ENCODE results near the gene STRN3. TPM values are rescaled to one million over a fixed set of nuclear protein-coding genes. Genes with fewer than 3 reads are reported as not detected.
A peak's percentile ranks its signal among the peaks of the same experiment; 100 is the strongest.
"Not testable (repeated sequence)": the region's sequence is repeated elsewhere in the genome, so short reads cannot be mapped to it uniquely, and the experiment has no call there.

The STRN3 gene, protein sequence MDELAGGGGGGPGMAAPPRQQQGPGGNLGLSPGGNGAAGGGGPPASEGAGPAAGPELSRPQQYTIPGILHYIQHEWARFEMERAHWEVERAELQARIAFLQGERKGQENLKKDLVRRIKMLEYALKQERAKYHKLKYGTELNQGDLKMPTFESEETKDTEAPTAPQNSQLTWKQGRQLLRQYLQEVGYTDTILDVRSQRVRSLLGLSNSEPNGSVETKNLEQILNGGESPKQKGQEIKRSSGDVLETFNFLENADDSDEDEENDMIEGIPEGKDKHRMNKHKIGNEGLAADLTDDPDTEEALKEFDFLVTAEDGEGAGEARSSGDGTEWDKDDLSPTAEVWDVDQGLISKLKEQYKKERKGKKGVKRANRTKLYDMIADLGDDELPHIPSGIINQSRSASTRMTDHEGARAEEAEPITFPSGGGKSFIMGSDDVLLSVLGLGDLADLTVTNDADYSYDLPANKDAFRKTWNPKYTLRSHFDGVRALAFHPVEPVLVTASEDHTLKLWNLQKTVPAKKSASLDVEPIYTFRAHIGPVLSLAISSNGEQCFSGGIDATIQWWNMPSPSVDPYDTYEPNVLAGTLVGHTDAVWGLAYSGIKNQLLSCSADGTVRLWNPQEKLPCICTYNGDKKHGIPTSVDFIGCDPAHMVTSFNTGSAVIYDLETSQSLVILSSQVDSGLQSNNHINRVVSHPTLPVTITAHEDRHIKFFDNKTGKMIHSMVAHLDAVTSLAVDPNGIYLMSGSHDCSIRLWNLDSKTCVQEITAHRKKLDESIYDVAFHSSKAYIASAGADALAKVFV
- total RNA-seq = 16.7 TPM

DNA sequence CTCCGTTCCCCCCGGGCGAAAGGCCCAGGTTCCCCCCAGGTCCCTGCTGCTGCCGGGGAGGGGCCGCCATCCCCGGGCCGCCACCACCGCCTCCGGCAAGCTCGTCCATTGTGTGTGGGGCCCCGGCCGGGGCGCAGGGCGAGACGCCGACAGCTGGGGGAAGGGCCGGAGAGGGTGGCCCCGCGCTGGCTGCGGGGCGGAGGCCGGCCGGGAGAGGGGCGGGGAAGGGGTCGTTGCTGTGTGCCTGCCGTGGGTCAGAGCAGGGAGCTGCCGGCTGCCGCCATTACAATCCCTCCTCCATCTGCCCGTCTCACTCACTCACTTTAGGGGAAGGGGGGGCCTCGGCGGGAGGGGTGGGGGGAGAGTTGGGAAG is at the start of gene STRN3:
Gene STRN3 (minus strand): TSS at position 303 of the 373 bp plus-strand sequence. CDS start 194 bp downstream, at position 109.
- no peak for DNase-seq (ENCODE audit: low read depth in 2 of 3, low spot score in 2 of 3)

- DNase-seq (ENCODE audit: low read depth in 2 of 3, low spot score in 2 of 3) = no peak
These were observed 49.0 kb upstream of the STRN3 start for GRCh38 chr14:31075144-31075543.

DNA sequence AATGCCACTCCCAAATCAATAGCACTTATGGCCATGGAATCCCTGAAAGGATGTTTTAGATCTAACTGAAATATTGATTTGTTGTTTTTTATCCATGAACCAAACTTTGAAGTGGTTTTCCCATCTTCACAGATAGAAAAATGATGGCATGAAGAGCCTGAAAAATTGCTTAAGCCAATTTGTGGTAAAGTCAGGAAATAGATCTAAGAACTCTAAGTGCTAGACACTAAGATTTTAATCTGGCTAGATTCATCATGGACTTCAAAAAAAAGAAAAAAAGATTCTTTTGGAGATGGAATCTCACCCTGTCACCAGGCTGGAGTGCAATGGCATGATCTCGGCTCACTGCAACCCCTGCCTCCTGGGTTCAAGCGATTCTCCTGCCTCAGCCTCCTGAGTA is 45.0 kb upstream of the STRN3 start:
- no peak for DNase-seq (ENCODE audit: low read depth in 2 of 3, low spot score in 2 of 3)

DNA sequence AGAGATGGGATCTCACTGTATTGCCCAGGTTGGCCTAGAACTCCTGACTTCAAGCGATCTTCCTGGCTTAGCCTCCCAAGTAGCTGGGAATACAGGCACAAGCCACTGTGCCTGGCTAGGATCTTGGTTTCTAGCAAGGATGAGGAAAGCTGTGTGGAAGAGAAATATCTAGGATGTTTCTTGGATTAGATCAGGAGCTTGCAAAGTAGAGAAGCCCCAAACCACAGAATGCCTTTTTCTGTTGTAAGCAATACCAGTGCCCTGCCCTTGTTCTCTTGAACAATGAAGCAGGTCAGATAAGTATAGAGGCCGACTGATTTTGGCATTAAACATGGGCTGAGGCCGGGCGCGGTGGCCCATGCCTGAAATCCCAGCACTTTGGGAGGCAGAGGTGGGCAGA is 44.3 kb upstream of the STRN3 start:
- no peak for DNase-seq (ENCODE audit: low read depth in 2 of 3, low spot score in 2 of 3)

DNA sequence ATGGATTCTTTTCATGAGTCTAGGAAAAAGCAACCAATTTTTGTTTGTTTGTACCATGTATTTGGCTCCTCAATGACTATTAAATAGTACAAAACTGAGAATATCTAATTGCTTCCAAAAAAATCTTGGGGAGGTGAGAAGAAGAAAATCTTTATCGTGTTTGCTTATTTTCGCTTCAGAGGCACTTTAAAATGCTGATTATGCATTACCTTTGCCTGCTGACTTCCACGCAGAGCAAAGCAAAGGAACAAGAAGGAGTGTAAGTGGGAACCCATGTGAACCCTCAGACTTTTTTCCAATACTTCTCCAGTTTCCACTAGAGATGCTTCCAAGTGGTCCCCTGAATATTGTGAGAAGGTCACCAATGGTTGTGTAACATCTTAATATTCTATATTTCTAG is 43.2 kb upstream of the STRN3 start:
- no peak for DNase-seq (ENCODE audit: low read depth in 2 of 3, low spot score in 2 of 3)

DNA sequence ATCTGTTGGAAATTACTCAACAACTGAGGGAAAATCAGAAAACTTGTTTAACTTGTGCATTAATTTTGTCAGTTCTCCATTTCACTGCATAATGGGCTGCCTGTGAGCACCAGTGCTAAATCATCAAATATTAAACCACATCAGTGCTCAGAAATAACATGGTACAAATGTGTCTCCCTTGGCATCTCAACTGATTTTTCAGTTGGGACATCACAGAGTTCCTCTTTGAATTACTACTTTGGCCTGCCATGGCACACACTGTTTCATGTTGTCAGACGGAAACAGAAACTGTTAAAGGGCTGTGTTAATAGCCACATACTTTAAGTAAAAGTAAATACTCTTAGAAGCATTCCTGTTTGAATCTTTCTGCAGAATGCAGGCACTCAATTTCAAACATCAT is 42.1 kb upstream of the STRN3 start:
- DNase-seq (ENCODE audit: low read depth in 2 of 3, low spot score in 2 of 3) = peak in 2 of 3 donors; percentile 22 to 57

GRCh38 chr14:31062908-31063307 is 36.7 kb upstream of the STRN3 start:
- DNase-seq (ENCODE audit: low read depth in 2 of 3, low spot score in 2 of 3) = not testable (repeated sequence)

DNA sequence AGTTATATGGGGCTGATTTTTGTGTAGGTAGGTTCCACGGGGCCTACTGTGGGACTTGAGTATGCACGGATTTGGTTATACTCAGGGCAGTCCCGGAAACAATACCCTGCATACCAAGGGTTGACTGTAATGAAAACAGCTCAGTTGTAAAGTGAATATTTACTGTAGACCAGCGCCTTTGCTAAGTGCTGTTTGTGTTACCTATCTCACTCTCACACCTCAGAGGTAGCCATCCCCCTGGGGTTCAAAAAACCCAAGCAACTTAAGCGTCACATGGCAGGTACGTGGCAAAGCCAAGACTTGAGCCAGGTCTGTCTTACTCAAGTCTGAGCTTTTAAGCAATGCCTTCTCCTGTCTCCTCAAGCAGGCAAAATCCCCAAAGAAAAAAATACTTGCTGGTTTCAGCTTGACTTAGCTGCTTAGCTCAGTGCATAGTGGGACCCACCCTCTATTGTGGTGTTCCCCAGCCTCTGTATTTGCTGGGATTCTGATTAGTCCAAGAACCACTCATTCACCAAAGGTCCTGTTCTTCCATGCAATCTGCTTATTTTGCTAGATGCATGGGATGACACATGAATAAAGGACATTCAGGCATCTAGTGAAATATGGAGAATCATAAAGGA is 34.2 kb upstream of the STRN3 start:
- no peak for DNase-seq (ENCODE audit: low read depth in 2 of 3, low spot score in 2 of 3)

DNA sequence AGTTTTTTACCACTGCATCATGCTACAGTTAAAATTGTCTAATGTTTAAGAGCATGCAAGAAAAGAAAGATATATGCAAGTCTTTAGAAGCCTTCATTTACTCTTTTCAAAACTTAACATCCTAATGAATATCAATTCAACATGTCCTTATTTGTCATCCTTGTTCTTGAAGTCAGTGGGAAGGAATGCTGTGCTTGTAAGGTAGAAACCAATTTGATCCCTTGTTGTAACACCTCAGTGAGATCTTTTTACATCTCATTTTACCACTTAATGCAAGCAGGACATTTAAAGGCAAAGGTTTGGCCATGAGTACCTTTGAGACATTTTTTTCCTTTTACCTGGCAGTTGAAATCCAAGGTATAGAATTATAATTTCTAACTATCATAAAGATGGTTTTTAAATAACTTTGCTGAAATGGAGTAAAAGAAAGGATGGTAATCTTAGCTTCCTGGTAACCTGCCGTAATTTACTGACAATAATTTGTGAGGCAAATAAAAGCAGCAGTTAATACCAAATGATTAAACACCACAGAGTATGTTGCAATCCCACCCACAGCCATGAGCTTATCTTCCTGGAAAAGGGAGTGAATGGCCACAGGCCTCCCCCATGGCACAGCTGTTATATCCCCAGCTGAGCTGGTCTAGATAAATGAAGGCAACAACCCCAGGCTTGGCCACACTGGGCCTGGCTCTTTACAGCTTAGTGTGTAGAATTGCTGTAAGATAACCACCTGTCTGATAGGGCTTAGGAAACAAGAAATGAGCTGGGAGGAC is 33.2 kb upstream of the STRN3 start:
- peak in 2 of 3 donors; percentile 49 to 80 for DNase-seq (ENCODE audit: low read depth in 2 of 3, low spot score in 2 of 3)

GRCh38 chr14:31057701-31058364 is 31.7 kb upstream of the STRN3 start:
- no peak for DNase-seq (ENCODE audit: low read depth in 2 of 3, low spot score in 2 of 3)

DNA sequence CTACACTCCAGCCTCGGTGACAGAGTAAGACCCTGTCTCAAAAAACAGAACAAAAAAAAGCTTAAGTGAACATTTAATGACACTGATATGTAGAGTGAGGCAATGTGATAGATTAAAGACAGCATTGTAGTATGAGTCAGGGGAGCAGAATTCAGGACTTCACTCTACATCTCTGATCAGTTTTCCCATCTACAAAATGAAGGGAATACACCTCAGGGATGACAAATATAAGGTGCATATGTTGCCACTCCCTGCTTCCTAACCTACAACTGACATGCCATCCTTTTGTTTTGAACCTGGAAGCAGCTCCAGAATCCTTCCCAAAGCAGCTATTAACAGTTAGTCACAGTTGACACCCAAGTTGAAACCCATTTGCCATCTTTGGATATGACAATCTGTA is 30.9 kb upstream of the STRN3 start:
- no peak for DNase-seq (ENCODE audit: low read depth in 2 of 3, low spot score in 2 of 3)

DNA sequence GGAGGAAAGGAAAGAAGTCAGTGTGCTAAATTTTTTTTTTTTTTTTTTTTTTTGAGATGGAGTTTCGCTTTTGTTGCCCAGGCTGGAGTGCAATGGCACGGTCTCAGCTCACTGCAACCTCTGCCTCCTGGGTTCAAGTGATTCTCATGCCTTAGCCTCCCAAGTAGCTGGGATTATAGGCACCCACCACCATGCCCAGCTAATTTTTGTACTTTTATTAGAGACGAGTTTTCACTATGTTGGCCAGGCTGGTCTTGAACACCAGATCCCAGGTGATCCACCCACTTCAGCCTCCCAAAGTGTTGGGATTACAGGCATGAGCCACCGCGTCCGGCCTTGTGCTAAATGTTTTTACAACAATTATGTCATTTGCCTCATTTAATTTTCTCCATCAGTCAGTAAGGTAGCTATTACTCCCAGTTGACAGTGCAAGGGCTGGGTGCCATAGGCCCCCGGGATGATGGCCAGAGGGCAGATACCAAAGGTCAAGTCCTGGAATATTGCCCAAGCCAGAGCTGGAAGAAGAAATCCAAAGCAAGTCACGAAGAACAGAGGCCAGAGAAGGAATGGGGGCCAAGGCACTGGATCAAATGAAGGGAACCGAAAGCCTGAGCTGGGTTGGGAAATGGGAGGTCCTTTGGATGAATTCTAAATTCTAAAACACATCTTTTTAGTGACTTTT is 26.9 kb upstream of the STRN3 start:
- not testable (repeated sequence) for DNase-seq (ENCODE audit: low read depth in 2 of 3, low spot score in 2 of 3)

GRCh38 chr14:31051511-31051910 is 25.3 kb upstream of the STRN3 start:
- no peak for DNase-seq (ENCODE audit: low read depth in 2 of 3, low spot score in 2 of 3)

GRCh38 chr14:31051023-31051422 is 24.8 kb upstream of the STRN3 start:
- DNase-seq (ENCODE audit: low read depth in 2 of 3, low spot score in 2 of 3) = no peak

DNA sequence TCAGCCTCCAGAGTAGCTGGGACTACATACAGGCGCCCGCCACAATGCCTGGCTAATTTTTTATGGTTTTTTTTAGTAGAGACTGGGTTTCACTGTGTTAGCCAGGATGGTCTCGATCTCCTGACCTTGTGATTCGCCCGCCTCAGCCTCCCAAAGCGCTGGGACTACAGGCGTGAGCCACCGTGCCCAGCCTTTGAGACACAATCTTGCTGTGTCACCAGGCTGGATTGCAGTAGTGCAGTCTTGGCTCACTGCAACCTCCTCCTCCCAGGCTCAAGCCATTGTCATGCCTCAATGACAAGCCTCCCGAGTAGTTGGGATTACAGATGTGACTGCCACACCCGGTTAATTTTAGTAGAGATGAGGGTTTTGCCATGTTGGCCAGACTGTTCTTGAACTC is 21.3 kb upstream of the STRN3 start:
- no peak for DNase-seq (ENCODE audit: low read depth in 2 of 3, low spot score in 2 of 3)

- no peak for DNase-seq (ENCODE audit: low read depth in 2 of 3, low spot score in 2 of 3)
These were observed 19.4 kb upstream of the STRN3 start for GRCh38 chr14:31045501-31046080.

DNA sequence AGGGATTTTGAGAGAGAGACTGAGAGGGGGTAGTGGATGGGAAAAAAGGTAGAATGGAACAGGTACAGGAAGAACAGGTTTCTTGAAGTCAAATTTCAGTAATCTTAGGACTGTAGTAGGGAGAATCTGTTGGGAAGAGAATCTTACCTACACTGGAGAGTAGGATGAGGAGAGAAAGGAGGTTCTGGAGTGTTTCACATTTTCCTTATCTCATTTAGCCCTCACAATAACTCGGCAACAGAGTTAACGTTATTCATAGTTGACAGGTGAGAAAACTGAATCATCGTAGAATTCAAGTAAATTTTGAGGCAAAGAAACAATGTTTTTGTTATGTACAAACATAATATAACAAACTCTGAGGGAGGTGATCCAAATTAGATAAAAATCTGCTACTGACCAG is 17.2 kb upstream of the STRN3 start:
- DNase-seq (ENCODE audit: low read depth in 2 of 3, low spot score in 2 of 3) = no peak

DNA sequence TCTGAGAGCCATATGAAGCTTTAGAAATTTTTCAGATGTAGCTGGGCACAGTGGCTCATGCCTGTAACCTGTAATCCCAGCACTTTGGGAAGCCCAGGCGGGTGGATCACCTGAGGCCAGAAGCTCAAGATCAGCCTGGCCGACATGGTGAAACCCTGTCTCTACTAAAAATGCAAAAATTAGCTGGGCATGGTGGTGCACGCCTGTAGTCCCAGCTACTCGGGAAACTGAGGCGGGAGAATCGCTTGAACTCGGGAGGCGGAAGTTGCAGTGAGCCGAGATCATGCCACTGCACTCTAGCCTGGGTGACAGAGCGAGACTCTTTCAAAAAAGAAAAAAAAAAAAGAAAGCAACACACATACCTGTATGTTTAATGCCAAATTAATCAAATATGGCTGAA is 16.7 kb upstream of the STRN3 start:
- not testable (repeated sequence) for DNase-seq (ENCODE audit: low read depth in 2 of 3, low spot score in 2 of 3)

- no peak for DNase-seq (ENCODE audit: low read depth in 2 of 3, low spot score in 2 of 3)
These were observed 16.1 kb upstream of the STRN3 start for GRCh38 chr14:31042300-31042699.
